Gastrocnemius medialis (tissue), 4 donors: Measurements from ENCODE around the gene PXDN. TPM values are rescaled to one million over a fixed set of nuclear protein-coding genes. Genes with fewer than 3 reads are reported as not detected.

Source experiments
- ATAC-seq, 2 donors: fragments of 150-250 bp; one replicate each; pipeline ENCODE4 v1.9.1; 2016
- DNase-seq, 2 donors: peaks; one replicate each; pipeline ENCODE4 v3.0.0-alpha.2; 2019
- H3K27ac ChIP-seq, 4 donors: fragments of 200-600 bp; sonication (generic); 1 replicate in 1 of 4; 2 replicates in 3 of 4; pipeline ENCODE4 v1.5.1; 2016 to 2018; ENCODE audit warnings: mild to moderate bottlenecking in 2 of 4, moderate library complexity in 1 of 4
- H3K27me3 ChIP-seq, 3 donors: fragments of 200-600 bp; sonication (generic) in 2 of 3; 1 replicate in 1 of 3; 2 replicates in 2 of 3; pipeline versions ENCODE4 v1.5.1 to v1.6.0; 2016 to 2019; ENCODE audit warnings: mild to moderate bottlenecking in 1 of 3, moderate library complexity in 1 of 3
- H3K36me3 ChIP-seq, 2 donors: fragments of 200-600 bp; sonication (generic) in 1 of 2; one replicate each; pipeline ENCODE4 v1.5.1; 2017 to 2018
- H3K4me1 ChIP-seq, 2 donors: fragments of 200-600 bp; sonication (generic) in 1 of 2; one replicate each; pipeline ENCODE4 v1.5.1; 2016 to 2017; ENCODE audit warnings: mild to moderate bottlenecking in 2 of 2
- H3K4me3 ChIP-seq, 4 donors: fragments of 200-600 bp; sonication (generic) in 3 of 4; 1 replicate in 1 of 4; 2 replicates in 3 of 4; pipeline ENCODE4 v1.5.1; 2016 to 2019; ENCODE audit warnings: mild to moderate bottlenecking in 2 of 4
- H3K9me3 ChIP-seq, 3 donors: fragments of 200-600 bp; sonication (generic) in 2 of 3; 1 replicate in 1 of 3; 2 replicates in 2 of 3; pipeline ENCODE4 v1.5.1; 2016 to 2019
- POLR2A ChIP-seq, 2 donors: fragments of 450-650 bp; IDR thresholded peaks; one replicate each; pipeline ENCODE4 v1.6.1; 2017; ENCODE audit warnings: antibody characterized with exemption in 2 of 2, mild to moderate bottlenecking in 2 of 2, moderate library complexity in 2 of 2
- in situ Hi-C, 4 donors: fragments of 200-750 bp; cut with MboI; loops; one replicate each; pipeline versions ENCODE4 v1.15.0 to v1.8.0; 2017; ENCODE audit warnings: low sequenced_read_pairs in 4 of 4
- intact Hi-C: fragments of 100-400 bp; cut with DNase I; formaldehyde crosslinking; loops from one replicate; pipeline ENCODE4 v1.15.1; 2023; ENCODE audit warnings: low total_unique reads
- total RNA-seq, 4 donors: library from RNA; depleted of rRNA; stranded (reverse); fragments of >200 nt; gene quantifications; one replicate each; pipeline versions ENCODE4 v1.1.0 to v1.2.3, GENCODE V29; 2016
- TF ChIP-seq, protein P1 (sequence below), 5 experiments: fragments of 450-650 bp in 3 of 5; fragments of 200-600 bp in 2 of 5; sonication (generic) in 2 of 5; IDR thresholded peaks in 4 of 5; conservative IDR thresholded peaks in 1 of 5; 1 replicate in 4 of 5; 2 replicates in 1 of 5; pipeline ENCODE4 v1.5.1; 2016 to 2019; ENCODE audit warnings: antibody characterized with exemption in 5 of 5, mild to moderate bottlenecking in 3 of 5, moderate library complexity in 3 of 5

PXDN gene
- total RNA-seq, 4 donors from 2014 or later: 7.8 to 13.4 (median 10.3) TPM

GRCh38 chr2:1603059-1603458, 141.3 kb downstream of the PXDN start:
- intact Hi-C loops: no loop called here
- TF ChIP-seq, protein P1, sequence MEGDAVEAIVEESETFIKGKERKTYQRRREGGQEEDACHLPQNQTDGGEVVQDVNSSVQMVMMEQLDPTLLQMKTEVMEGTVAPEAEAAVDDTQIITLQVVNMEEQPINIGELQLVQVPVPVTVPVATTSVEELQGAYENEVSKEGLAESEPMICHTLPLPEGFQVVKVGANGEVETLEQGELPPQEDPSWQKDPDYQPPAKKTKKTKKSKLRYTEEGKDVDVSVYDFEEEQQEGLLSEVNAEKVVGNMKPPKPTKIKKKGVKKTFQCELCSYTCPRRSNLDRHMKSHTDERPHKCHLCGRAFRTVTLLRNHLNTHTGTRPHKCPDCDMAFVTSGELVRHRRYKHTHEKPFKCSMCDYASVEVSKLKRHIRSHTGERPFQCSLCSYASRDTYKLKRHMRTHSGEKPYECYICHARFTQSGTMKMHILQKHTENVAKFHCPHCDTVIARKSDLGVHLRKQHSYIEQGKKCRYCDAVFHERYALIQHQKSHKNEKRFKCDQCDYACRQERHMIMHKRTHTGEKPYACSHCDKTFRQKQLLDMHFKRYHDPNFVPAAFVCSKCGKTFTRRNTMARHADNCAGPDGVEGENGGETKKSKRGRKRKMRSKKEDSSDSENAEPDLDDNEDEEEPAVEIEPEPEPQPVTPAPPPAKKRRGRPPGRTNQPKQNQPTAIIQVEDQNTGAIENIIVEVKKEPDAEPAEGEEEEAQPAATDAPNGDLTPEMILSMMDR (IDR thresholded peaks at IDR 0.05 in 4 of 5, conservative IDR thresholded peaks at IDR 0.05 in 1 of 5): no peak
- TF ChIP-seq POLR2A (IDR thresholded peaks at IDR 0.05): no peak
- no peaks in the 10 kb centered on the region for H3K4me1 ChIP-seq
- peaks cover 4 to 29% (median 23%) of the 10 kb centered on the region in 3 donors for H3K27me3 ChIP-seq
- in situ Hi-C loops: no loop called here
- ATAC-seq (no peak), DNase-seq (no peak)
- no peak overlapping the region for H3K27ac ChIP-seq
- no peaks in the 10 kb centered on the region for H3K36me3 ChIP-seq
- H3K9me3 ChIP-seq: no peaks in the 10 kb centered on the region
- H3K4me3 ChIP-seq: no peak overlapping the region

DNA sequence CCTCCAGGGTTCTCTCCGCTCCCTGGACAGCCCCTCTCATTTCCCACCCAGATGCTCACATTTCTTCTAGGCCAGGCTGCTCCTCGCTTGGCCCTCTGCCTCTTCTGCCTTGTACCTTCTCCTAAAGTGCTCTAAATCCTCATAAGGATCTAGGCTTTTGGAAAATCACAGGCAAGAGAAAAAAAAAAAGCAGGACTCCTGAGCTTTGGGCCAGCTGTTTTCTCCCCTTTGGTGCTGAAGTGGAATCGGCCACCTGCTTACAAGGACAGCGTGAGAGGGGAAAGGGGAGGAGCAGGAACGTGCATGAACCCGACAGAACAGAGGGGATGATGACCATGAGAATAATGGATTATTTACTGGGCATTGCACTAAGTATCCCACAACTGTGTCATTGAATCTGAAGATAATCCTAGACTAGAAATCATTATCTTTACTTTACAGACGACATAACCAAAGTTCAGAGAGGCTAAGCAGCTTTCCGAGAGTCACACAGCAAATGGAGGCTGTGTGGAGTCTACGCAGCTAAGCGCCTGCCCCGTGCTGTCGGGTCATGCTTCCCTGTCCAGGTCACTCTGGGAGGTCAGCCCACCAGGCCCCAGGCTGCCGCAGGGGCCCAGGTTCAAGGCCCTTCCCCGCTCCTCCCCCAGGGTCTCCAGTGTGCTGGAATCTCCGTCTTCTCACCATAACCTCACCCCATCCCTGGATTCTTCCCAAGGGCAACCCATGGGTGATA, 141.9 kb downstream of the PXDN start:
- intact Hi-C loops (no loop called here), in situ Hi-C loops (no loop called here)
- Histone ChIP-seq H3K27me3 (peaks cover 4 to 29% (median 25%) of the 10 kb centered on the region in 3 donors), H3K36me3 (no peaks in the 10 kb centered on the region), H3K4me1 (no peaks in the 10 kb centered on the region), H3K27ac (peak overlapping the region in 2 of 4 donors; percentile 18 to 37), H3K9me3 (no peaks in the 10 kb centered on the region), H3K4me3 (no peak overlapping the region)
- no peak for ATAC-seq
- TF ChIP-seq, protein P1 (IDR thresholded peaks at IDR 0.05 in 4 of 5, conservative IDR thresholded peaks at IDR 0.05 in 1 of 5): no peak
- no peak for TF ChIP-seq POLR2A (IDR thresholded peaks at IDR 0.05)
- DNase-seq: no peak

GRCh38 chr2:1601471-1602277, 142.6 kb downstream of the PXDN start:
- Histone ChIP-seq H3K4me3 (no peak overlapping the region), H3K36me3 (no peaks in the 10 kb centered on the region), H3K9me3 (no peaks in the 10 kb centered on the region), H3K27ac (peak overlapping the region in 2 of 4 donors; percentile 18 to 37), H3K27me3 (peaks cover 4 to 26% (median 22%) of the 10 kb centered on the region in 3 donors), H3K4me1 (no peaks in the 10 kb centered on the region)
- intact Hi-C loops (no loop called here), in situ Hi-C loops (no loop called here)
- DNase-seq (no peak), ATAC-seq (peak in 1 of 2 donors; percentile 59)
- TF ChIP-seq, protein P1 (IDR thresholded peaks at IDR 0.05 in 4 of 5, conservative IDR thresholded peaks at IDR 0.05 in 1 of 5): no peak
- TF ChIP-seq POLR2A (IDR thresholded peaks at IDR 0.05): no peak

DNA sequence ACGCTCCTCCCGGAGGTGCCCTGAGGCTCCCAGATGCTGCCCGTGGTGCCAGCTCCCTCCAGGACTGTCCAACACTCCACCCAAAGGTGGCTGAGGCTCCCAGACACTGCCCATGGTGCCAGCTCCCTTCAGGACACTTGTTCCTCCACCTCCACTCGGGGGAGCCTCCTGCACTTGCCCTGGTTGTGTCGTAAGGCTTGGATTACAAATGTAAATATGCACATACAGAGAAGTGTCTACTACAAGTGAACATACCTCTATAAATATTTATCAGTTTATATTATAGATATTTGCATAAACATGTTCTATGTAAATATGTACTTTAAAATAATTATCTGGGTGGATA, 143.3 kb downstream of the PXDN start:
- Histone ChIP-seq H3K9me3 (no peaks in the 10 kb centered on the region), H3K4me3 (no peak overlapping the region), H3K27ac (peak overlapping the region in 2 of 4 donors; percentile 18 to 37), H3K36me3 (no peaks in the 10 kb centered on the region), H3K4me1 (no peaks in the 10 kb centered on the region), H3K27me3 (peaks cover 4 to 26% (median 22%) of the 10 kb centered on the region in 3 donors)
- ATAC-seq: no peak
- in situ Hi-C loops (no loop called here), intact Hi-C loops (no loop called here)
- TF ChIP-seq, protein P1 (IDR thresholded peaks at IDR 0.05 in 4 of 5, conservative IDR thresholded peaks at IDR 0.05 in 1 of 5): no peak
- no peak for TF ChIP-seq POLR2A (IDR thresholded peaks at IDR 0.05)
- no peak for DNase-seq
